Measurements from ENCODE around the gene PDZRN4.
"Not testable (repeated sequence)": the region's sequence is repeated elsewhere in the genome, so short reads cannot be mapped to it uniquely, and the experiment has no call there.

The PDZRN4 gene

GRCh38 chr12:41585784-41586183, 397.7 kb downstream of the PDZRN4 start:
- DNase-seq, result no peak

DNA sequence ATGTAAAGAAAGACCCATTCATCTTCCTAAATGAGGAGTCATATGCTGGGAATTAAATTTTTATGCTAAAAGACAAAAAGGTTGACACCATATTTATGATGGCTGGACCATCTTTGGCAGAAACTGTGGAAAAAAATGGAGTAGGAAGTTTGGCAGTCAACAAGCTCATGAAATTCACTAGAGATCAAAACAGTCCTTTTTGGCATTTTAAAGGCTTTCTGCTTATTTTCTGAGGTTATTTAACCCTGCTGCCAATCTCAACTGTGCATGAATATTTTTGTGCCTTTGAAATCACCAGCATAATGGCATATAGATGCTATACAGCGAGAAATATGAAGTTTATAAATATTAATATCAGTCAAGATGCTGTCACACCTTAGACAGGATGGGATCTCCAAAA, 399.5 kb downstream of the PDZRN4 start:
- DNase-seq, result no peak

DNA sequence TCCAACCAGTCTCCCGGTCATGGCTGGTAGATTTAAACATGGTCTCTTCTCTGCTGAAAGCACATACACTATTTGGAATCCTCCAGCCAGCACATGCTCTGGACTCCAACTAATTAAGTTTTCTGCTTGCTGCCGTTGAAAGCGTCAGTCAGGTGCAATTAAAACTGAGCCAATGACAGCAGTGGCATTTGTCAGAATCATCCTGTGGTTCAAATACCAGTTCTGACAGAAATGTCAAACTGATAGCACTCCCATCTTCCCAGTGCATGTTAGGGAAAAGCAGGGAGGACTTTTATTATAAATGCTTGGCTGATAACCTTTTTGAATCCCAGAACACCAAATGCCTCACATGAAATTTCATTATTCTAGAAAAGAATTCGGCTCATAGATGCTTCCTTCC, 401.8 kb downstream of the PDZRN4 start:
- no peak for DNase-seq

- no peak for DNase-seq
These were observed 408.1 kb downstream of the PDZRN4 start for GRCh38 chr12:41596190-41596589.

DNA sequence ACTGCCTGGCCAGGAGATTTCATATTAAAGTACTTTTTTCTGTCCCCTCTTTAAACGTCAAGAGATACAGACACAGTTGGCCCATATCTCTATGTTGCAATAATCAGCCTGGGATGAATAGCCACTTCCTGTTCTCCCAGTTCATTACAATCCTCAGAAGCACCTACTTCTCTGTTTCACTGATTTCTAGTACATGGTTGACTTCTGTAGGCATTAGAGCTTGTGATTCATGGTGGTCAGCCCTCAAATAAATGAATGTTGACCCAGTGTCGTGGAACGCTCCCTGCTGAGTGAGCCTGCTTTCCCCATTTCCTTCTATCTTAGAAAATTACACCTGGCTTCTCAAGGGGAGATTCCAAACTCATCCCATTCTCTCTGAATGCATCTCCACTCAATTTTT, 416.7 kb downstream of the PDZRN4 start:
- no peak for DNase-seq

DNA sequence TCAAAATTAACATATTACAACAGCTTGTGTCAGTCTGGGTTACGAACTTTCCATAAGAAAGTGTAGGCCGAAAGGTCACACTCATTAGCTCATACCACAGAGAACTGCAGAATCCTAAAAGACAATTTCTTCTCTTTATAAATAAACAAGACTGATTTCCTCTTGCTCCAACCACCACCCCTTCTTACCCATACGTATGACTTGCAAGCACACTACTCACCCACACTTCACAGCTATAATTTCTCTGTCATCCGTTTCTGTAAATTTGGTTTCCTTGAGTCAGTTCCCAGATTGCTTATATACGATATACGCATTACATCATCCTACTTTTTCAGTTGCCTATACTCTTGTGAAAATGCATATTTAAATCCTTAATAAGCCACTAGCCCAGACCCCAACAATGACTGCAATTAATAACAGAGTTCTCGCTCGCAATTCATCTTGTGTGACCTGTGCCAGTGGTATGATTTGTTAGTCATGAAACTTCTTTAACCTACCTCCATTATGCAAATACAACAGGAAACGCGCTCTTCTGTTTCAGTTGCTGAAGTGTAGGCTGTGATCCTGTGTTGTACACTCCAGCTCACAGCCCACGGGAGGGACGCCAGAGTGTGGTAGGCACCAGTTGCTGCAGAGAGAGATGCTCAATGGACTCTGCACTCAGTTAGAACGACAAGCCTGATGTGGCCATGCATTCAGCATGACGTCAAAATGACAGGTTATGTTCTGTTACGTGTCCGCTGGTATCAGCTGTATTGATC, 417.6 kb downstream of the PDZRN4 start:
- no peak for DNase-seq

DNA sequence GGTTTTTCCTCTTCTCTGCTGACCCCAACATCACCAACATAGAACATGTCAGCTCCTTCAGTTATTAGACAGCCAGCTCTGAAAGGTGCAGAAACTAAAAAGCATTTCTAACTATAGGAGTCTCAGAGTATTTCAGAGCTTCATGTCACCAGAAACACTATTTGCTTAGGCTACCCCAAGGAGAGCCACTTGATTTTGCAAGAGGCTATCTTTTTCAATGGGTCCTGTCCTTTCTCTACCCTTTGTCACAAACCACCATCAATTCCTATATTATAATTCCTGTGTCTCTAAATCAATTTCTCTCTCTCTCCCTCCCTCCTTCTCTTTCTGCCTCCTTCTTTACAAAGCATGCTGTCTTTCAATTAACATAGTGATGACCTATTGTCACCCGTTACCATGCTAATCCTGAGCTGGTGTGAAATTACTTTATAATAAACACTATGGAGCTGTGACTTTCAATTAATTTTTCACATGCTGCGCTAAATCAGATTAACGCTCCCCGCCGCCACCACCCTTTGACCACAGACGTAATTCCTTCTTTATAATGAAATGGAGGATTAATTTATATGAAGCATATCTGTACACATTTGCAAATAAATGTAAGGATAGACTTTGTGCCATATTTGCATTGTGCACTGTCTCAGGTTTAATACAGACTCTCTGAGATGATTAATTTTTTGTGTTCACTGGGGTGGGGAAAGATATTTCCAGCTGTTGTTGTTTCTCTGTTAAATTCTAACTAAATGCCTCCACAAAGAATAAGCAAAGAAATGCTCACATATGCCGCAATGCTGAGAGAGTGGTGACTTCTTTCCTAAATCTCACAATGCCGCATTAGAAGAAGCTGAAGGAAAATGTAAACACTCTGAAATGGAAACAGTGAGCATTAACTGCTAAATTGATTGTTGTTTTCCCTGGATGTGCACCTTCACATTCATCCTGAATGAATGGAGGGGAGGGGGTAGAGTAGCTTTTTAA, 418.6 kb downstream of the PDZRN4 start:
- DNase-seq, result no peak

GRCh38 chr12:41612892-41613557, 424.9 kb downstream of the PDZRN4 start:
- DNase-seq, result no peak

DNA sequence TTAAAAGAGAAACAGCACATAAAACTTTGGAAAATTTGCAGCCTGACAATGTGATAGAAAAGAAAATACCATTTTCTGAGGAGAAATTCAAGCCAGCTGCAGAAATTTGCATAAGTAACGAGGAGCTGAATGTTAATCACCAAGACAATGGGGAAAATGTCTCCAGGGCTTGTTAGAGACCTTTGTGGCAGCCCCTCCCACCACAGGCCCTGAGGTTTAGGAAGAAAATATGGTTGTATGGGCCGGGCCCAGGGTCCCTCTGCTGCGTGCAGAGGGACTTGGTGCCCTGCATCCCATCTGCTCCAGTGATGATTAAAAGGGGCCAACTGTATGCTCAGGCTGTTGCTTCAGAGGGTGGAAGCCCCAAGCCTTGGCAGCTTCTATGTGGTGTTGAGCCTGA, 427.1 kb downstream of the PDZRN4 start:
- not testable (repeated sequence) for DNase-seq

DNA sequence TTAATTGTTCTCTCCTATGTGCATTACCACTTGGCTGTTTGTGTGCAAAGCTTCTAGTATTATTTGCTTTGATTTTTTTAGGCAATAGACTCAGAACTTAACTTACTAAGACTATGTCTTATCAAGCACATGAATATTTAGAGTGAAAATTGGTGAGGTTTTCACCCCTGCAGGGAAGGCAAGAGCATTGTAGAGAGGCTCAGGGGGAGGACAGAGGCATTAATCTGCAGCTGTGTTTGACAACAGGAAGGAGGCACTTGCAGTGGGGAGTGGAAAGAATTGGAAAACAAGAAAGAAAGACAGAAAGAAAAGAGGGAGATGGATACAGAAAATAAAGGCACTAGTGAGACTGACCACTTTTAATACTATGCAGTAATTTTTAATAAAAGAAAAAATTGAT, 431.6 kb downstream of the PDZRN4 start:
- no peak for DNase-seq

DNA sequence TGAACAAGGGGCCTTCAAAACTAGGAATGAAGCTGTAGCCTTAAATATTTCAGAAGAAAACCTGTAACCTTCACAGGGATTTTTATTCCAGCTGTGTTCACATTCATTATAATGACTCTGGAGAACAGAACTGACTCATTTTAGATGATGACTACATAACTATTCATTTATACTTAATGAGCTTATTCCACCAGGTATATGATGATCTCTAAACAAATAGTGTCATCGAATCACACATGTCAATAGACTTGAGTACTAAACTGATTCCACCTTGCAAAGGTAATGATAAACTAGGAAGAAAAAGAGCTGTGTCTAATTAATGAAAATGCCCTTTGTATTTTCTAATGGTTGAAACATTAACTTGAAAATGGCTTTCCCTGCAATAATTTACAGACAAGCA, 433.2 kb downstream of the PDZRN4 start:
- no peak for DNase-seq

Data from DMS79 treated with DMSO at 0.1 percent for 48 hours (cell line).